VCaP (cell line): ENCODE results near the gene NAALADL2.

Experiments
- H3K27ac ChIP-seq: fragments of 450-650 bp; 2 replicates; pipeline ENCODE4 v1.5.1; 2017
- TF ChIP-seq, protein P1 (sequence below): fragments of 450-650 bp; conservative IDR thresholded peaks from 2 replicates; pipeline ENCODE4 v1.5.1; 2017; ENCODE audit warnings: mild to moderate bottlenecking, moderate library complexity

Gene NAALADL2

DNA sequence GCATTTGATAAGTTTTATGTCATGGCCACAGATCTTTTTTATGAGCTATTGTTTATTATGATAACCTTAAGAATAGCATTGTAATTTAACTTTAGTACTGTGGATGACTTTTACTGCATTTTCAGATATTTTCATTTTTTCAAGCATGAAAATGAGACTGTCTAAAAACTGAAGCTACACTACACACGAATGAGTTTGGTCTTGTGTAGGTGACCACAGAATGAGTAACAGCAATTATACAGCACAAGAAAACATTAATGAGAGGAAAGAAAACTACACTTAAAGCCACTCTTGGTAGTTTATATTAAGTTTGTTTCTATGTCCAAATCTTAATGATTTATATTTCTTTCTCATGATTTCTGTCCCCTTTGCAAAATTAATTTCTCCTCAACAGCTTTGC is 809.2 kb downstream of the NAALADL2 start:
- TF ChIP-seq, protein P1, sequence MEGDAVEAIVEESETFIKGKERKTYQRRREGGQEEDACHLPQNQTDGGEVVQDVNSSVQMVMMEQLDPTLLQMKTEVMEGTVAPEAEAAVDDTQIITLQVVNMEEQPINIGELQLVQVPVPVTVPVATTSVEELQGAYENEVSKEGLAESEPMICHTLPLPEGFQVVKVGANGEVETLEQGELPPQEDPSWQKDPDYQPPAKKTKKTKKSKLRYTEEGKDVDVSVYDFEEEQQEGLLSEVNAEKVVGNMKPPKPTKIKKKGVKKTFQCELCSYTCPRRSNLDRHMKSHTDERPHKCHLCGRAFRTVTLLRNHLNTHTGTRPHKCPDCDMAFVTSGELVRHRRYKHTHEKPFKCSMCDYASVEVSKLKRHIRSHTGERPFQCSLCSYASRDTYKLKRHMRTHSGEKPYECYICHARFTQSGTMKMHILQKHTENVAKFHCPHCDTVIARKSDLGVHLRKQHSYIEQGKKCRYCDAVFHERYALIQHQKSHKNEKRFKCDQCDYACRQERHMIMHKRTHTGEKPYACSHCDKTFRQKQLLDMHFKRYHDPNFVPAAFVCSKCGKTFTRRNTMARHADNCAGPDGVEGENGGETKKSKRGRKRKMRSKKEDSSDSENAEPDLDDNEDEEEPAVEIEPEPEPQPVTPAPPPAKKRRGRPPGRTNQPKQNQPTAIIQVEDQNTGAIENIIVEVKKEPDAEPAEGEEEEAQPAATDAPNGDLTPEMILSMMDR, result no peak
- H3K27ac ChIP-seq, result no peak overlapping the region

DNA sequence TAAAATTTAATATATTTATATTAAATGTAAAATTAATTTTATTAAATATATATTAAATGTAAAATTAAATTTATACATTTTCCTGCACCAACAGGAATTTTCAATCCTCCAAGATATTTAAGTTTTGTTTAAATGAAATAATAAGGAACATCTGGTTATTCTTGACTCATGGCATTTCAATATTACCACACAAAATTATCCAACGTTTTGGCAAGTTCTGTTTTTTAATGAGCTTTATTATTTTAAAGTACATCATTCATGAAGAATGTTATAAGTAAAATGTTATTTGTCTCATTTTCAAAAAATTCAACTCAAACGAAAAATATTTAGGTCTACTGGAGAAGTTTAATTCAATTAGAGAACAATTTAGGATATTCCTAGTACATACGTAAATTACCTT is 811.4 kb downstream of the NAALADL2 start:
- TF ChIP-seq, protein P1, result no peak
- H3K27ac ChIP-seq, result no peak overlapping the region

DNA sequence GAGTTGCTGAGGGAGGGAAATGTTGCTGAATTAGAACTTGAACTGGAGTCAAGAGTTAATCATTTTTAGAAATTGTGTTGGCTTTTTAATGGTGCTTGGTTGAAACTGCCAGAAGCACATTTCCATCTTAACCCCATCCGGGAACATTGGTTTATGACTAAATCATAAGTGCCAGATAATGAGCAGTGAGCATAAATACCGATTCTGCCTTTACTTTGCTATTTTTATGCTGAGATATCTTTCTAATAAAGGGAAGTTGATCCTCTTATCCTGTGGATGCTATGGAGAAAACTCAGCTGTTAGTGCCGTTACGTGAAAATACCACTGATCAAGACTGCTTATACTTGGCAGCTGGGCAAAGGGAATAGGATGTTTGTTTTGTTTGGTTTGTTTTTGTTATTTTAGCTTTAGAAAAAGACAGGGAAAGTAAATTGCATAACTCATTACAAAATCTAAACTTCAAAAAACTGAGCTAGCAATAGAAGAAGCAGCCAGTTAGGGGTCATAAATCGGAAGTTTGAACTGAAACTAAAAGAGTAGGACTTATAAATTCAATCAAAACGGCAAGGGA is 813.1 kb downstream of the NAALADL2 start:
- H3K27ac ChIP-seq, result peak overlapping the region; percentile 56
- TF ChIP-seq, protein P1, result no peak

DNA sequence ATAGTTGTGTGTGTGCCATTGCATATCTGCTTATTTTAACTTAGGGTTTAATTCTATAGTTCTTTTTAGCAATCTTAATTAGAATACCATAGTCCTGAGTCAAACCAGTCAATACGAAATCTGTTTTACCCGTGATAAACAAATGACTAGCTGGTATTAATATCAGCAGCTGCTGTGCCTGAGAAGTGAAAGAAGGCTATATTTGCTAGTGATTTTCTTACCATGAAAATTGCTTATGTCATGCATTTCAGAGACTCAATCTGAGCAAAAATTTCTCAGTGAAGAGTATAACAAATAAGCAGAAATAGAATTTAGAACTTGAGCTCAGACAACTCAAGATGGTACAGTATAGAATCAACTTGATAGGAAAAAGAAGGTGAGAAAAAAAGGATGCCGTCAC is 820.4 kb downstream of the NAALADL2 start:
- TF ChIP-seq, protein P1, result no peak
- H3K27ac ChIP-seq, result no peak overlapping the region

DNA sequence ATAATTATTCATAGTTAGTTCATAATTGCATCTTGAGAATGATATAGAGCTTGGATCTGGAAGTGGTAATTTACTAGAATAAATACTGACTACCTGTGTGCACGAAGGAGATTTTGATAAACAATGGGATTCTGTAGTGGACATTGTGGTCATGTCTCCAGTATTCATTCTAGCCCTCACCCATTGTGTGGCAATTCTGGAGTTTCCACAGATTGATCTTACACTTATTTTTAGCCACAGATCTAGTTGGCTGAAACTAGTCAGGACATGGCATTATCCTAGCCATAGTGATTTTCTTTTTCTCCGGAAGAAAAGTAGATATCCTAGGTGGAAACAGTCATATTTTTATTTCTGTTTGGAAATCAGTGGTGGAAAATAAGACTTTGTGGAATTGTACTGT is 833.1 kb downstream of the NAALADL2 start:
- H3K27ac ChIP-seq, result no peak overlapping the region
- TF ChIP-seq, protein P1, result no peak

DNA sequence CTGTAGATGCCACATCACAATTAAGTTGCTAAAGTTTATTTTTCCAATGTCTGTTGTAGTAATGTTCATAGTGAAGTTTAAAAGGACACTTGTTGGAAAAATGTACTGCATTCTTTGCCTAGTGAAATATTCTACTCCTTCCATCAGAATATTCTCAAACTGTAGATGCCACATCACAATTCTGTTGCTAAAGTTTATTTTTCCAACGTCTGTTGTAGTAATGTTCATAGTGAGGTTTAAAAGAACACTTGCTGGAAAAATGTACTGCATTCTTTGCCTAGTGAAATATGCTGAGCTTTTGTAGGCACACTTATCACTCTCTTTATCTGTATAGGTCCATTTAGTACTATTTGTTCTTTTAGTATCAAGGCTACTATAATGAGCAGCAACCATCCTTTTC is 836.1 kb downstream of the NAALADL2 start:
- TF ChIP-seq, protein P1, result no peak
- H3K27ac ChIP-seq, result no peak overlapping the region

DNA sequence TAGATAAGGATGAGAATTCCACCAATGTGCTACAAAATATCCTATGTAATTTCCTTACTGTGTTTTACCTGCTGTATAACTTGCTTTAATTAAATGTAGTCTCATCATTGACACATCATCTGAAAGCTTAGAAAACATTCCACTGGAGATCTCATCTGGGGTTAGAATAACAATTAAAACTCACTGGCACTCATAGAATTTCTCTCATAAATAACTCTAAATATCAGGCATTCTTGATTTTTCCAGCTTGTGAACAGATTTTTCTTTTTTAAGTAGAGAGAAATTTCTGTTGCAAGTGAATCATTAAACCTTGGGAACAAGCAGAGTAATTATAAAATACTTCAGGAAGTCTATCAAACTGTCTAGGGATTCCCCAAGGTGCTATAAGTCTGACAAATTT is 843.8 kb downstream of the NAALADL2 start:
- TF ChIP-seq, protein P1, result no peak
- H3K27ac ChIP-seq, result no peak overlapping the region
